NCI-H226 (cell line): Measurements from ENCODE around the gene STAMBPL1.
"Not testable (repeated sequence)": the region's sequence is repeated elsewhere in the genome, so short reads cannot be mapped to it uniquely, and the experiment has no call there.

Experiments
- DNase-seq: peaks from one replicate; pipeline ENCODE4 v3.0.0-alpha.2; 2015

STAMBPL1 gene

DNA sequence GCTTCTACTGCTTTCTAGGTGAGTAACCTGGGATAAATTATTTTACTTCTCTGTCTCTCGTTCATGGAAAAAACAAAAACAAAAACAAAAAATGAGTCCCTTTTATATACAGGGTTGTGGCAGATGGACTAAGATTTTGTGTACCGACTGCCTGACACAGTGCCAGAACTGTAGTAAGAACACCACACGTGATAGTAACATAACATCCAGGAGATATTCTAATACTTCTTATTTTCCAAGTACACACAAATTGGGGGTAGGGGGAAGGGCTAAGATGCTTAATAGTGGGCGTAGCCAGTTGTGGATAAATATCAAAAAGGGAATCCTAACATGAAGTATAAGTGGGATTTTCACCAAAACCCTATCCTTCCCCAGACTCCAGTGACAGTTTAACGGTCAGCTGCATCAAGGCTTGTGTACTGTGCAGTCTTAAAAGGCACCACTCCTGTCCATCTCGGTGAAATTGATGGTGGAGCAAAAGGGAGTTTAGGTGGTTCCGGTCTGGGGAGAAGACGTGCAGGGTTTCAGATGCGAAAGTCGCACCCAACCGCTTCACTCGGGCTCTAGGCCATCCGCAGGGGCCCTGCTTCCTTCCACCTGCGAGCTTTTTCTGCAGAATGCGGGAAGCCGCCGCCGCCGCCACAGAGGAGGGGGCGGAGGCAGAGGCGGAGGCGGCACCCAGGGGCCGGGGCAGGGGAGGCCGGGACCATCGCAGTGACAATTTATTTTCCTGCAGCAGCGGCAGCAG is at the start of gene STAMBPL1:
TSS of gene STAMBPL1 (plus strand) at position 712 of the 748 bp plus-strand sequence. CDS start 21,464 bp downstream, outside the sequence.
- no peak for DNase-seq

DNA sequence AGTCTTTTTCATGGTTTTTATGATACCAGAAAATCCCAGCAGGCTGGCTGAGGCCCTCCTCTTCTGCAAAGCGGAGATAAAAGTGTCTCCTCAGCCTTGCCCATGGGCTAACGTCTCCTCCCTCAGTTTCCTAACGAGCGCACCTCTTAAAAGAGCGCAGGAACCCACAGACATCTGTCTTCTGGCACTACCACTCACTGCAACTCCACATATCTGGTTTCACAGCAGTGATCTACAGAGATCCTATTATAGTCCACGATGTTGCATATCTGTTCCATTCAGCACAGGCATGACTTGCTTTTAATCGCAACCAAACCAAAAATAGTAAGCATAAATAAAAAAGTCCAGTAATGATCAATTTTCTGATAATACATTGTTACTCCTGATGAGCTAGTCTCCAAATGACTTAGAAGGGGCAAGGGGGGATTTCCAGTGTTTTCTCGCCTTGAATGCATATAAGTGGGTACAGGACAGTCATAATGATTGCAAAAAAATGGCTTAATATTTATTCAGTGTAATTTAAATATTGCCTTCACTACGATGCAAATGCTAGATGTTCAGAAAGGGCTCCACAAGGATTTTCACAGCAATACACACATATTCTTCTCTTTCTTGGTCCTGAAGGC is 49.3 kb upstream of the STAMBPL1 start:
- DNase-seq: no peak

DNA sequence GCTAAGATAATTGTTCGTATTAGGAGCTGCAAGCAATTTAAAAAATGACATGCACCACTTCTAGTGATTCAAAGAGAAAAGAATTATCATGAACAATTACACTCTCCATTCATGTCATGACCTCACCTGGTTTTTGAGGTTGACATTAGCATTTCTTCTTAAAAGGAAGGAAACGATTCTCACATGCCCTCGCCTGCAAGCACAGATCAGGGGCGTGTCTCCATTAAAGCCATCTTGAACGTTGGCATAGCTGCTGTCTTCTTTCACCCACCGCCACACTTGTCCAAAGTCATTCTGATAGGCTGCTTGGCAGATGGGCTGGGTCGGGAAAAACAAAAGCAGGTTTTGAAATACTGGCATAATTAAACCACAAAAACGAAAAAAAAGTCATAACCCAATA is 48.3 kb upstream of the STAMBPL1 start:
- no peak for DNase-seq

DNA sequence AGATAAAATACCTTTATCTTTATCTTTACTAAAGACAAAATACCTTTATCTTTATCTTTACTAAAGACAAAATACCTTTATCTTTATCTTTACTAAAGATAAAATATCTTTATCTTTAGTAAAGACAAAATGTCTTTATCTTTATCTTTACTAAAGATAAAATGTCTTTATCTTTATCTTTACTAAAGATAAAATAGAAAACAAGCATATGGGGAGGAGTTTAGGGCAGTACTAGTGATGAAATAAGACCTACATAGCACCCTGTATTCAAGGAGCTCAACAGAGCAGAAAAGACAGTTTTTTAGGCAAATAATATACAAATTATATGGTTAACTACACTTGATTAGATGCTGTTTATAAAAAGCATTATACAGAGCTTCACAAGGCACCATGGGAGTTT is 47.7 kb upstream of the STAMBPL1 start:
- no peak for DNase-seq

DNA sequence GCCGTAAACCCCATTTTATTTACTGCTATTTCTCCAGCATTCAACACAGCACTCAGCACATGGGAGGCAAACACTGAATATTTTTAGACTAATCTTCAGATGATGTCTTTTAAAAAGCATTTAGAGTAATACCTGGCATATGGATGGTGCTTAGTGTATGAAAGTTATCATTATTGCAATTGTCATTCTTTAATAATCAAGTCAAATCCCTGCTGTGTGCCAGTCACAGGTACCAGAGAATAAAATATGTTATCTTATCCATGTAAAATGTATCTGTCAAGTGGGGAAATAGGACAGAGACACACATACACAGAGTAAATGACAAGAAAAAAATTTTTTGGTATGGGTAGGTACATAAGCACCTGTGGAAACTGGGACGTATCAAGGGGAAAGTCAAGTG is 46.9 kb upstream of the STAMBPL1 start:
- DNase-seq: no peak

DNA sequence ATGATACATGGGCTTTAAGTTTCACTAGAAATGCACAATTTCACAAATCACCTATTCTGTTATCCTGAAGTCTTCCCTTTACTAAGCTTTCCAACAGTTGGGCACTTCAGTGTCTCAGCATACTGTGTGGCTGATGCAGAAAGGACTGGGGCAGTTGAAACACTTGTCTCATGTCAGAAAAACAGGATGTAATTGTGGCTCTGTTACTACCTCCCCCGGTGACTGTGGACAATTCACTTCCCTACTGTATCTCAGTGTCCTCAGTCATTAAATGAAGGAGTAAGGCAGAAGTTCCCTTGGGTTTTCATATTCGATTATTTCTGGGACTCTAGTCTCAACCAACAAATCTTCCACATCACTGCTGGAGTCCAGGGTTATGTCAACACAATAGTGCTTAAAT is 46.3 kb upstream of the STAMBPL1 start:
- DNase-seq: no peak

DNA sequence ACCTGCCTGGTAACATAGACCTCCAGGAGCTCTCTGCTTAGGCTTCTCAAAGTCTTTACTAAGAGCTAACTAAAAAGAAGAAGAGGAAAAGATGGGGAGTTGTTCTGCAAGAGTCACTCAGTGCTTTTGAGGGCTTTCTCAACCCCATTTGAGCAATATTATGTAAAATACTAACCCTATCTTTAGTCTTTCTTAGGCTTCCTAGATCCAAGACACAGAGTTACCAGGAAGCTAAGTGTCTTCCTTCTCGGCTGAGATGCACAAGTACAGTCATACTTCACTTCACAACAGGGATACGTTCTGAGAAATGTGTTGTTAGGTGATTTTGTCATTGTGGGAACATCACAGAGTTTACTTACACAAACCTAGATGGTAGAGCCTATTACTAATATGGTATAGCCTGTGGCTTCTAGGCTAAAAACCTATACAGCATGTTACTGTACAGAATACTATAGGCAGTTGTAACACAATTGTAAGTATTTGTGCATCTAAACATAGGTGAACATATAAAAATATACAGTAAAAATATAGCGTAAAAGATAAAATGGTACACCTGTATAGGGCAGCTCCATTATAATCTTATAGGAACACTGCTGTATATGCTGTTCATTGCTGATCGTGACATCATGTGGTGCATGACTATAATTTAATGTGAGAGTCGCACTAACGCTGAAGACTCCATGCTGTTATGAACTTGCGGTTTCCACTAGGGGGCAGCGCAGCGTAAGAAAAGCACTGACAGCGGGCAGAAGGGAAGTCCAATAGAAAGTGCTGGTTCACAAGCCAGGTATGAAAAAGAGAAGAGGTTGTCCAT is 44.7 kb upstream of the STAMBPL1 start:
- peak; percentile 68 for DNase-seq

DNA sequence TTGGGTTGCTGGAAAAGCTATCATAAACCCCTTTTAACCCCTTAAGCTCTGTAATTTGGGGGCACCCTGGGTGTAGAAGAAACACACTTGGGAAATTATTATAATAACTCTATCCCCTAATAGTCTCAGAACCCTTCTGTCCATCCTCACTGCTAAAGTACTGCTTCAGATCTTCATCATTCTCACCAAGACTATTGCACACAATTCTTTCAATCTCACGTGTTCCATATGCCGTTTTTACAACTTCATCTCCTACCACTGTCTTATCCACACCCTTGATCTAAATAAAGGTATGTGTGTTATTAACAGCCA is 44.2 kb upstream of the STAMBPL1 start:
- no peak for DNase-seq

DNA sequence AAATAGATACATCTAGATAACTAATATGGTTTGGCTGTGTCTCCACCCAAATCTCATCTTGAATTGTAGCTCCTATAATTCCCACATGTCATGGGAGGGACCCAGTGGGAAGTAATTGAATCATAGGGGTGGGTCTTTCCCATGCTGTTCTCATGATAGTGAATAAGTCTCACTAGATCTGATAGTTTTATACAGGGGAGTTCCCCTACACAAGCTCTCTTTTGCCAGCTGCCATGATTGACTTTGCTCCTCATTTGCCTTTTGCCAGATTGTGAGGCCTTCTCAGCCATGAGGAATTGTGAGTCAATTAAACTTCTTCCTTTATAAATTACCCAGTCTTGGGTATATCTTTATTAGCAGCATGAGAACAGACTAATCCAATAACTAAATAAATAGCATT is 42.4 kb upstream of the STAMBPL1 start:
- DNase-seq: not testable (repeated sequence)

DNA sequence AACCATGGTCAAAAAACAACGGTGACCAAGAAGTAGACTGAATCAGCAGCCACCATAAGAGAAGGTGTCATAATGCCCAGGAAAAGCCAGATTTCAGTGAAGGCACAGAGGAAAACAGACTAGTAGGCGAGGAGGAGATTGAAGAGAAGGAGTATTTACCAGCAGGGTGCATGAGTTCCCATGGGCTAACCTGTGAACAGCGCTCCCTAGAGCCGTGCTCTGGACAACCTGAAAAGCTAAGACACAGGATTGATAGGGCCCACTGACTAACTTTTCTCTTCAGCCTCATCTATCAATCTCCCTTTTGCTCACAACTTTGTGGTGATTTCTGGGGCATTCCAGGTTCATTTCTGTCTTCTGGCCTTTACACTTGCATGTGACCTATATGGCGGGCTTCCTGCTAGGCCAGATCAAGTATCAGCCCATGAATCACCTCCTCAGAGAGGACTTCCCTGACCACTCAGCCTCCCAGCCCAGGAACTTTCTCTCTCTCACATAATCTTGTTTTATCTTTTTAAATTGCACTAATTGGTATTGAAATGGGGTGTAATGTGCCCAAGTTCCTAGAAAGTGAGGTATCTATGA is 41.2 kb upstream of the STAMBPL1 start:
- DNase-seq: no peak

DNA sequence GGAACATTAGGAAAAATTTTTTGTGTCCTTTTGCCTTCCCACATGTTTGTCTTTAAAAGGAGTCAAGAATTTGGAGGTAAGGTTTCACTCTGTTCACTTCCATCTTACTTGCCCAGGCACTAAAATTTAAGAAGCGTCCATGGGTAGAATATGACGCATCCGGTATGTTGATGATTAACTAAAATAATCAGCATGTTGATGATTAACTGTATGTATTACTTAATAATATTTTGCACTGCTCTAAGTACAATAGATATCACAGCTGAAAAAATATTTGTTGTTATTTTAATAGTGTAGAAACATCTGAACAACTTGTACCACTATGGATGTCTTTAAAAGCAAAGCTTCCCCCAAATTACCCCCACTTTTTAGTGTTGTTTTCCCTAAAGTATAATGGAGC is 39.9 kb upstream of the STAMBPL1 start:
- DNase-seq: no peak

DNA sequence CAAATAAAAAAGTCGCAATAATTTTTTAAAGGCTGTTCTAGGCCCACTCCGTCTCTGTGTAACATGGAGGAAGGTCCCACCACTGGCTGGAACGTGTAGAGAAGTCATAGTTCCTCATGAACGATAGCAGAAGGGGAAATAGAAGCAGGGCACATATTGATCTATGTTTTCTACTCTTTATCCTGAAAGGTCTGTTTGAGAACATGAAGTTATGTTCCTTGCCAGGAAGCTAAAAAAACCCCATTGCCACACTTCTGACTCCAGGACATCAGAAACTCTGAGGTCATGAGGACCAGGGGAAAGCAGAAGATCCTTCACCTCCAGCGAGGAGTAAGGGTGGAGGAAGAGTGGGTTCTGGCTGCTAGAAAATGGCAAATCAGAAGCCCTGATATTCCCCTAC is 39.2 kb upstream of the STAMBPL1 start:
- DNase-seq: no peak

DNA sequence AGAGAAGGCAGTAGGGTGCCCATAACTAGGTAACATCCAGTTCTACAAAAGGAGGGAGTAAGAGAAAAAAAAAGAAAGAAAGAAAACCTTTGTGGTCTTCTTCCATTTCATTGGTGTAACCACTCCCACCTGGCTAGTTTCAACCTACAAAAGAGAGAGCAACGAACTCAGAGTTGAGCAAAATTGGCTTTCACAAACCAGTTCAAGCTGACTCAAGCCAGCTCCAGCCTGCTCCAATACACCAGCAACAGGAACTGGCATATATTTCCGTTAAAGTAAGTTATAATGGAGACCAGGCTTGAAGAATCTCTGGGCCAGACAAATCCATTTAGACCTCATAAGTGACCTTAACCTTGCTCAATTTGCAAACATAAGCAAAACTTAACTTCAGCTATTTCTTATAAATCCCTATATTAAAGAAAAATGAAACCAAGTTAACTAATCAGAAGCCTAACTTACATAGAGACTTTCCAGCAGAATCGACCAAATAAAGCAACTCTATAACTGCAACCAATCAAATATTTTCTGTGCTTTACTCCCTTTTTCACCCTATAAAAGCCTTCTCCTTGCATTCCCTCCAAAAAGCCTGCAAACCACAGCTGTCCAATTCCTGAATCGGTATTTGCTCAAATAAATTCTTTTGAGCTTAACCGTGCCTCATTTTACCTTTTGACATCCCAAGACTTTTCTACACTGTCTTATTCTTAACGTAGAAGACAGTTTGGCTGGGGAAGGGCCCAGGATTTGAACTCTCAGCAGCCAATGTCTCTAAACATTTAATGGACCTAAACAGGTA is 38.5 kb upstream of the STAMBPL1 start:
- no peak for DNase-seq

DNA sequence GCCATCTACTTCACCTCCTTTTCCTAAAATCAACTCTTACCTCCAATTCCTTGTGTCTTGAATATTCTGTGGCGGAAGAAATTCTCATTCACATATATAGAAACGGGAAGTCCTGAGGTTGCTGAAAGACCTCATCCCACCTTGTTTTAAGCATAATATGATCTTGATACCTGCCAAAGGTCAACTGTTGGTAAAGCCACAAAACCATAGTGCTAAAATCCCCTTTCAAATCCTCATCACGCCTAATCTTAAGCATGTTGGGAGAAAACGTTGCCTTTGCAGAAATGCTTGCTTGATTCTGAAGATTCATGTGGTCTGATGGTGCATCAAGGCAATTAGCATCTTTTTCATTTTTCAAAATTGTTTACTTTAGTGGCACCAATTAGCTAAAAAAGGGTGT is 36.9 kb upstream of the STAMBPL1 start:
- no peak for DNase-seq

DNA sequence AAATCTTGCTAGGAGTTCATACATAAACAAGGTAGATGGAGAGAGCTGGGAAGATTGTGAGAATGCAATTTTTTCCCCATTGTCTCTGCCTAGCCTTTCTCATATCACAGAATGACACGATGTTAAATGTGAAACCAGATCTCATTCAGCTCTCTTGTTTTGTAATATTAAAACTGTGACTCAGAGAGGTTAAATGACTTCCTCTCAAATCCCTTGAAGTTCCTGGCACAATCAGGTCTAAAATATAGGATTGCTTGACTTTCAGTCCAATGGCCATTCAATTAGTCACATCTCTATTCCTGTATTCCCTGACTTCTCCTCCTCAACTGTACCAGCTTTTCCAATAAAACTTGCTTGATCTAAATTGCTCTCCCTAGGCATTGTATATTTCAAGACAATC is 31.5 kb upstream of the STAMBPL1 start:
- DNase-seq: peak; percentile 56

DNA sequence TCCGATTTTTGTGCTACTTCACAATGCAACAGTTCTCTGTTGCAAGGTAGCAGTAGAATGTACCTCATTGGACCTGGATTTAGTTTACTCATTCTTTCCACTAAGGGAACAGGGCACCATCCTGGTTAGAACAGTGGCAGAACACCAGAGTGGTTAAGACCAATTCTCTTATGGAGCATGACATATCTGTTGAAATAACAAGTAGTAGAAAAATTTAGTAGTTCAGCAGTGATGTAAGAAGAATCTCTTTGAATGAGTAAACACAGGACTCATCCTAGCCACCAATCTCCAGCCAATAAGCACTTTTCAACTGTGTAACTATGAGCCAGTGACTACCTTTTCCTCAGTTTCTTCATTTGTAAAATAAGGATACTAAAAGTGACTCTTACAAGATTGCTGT is 30.8 kb upstream of the STAMBPL1 start:
- peak; percentile 13 for DNase-seq

DNA sequence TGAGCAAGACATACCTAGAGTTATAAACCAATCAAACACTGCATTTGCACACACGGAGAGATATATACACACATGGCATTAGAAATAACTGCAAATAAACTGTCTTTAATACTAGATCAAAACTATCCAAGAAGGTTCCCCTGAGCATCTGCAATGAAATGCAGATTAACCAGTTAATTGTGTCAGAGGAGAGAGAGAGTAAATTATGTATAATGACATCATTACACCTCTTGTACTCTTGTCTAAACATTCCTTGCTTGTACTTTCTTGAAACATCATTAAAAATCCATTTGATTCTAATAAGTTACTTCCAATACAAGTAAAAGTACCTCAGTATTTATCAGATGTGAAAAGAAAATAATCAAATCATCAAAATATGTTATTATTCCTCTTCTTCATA is 29.3 kb upstream of the STAMBPL1 start:
- no peak for DNase-seq

DNA sequence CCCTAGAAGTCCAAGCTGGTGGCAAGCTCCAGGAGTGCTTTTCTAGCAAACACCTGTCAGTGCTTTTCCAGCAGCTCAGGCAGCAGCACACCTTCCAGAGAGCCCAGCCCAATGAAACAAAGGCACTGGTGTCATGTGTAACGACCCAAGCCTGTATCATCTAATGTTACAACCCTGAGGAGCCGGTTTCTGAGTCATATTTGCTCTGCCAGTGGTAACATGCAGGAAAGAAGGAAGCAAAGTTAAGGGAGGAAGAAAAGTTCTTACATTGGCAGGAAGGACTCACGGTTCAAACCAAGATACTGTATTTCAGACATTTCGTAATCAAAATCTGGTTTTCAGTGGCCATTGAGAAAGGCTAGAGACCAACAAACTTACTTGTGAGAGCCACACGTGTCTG is 28.3 kb upstream of the STAMBPL1 start, which contains the start of gene ANKRD22:
TSS of gene ANKRD22 (minus strand) at position 139 of the 400 bp plus-strand sequence. CDS start 237 bp downstream, outside the sequence.
- peak; percentile 78 for DNase-seq

DNA sequence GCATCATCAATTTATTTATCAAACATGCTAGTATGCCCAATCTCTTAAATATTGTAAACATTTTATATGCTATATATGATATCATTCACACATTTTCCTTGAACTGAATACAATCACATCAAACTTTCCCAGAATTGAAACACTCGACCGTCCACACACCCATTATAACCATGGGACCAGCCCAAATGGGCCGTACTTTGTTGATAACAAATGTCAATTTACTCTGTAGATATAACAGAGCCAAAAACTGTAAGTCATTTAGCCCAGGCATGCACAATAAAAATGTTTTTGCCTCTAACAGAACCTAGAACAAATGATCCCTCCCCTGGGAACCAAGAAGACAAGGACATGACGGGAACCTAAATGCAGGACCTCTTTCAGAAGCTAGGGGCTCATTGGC is 27.7 kb upstream of the STAMBPL1 start:
- no peak for DNase-seq

DNA sequence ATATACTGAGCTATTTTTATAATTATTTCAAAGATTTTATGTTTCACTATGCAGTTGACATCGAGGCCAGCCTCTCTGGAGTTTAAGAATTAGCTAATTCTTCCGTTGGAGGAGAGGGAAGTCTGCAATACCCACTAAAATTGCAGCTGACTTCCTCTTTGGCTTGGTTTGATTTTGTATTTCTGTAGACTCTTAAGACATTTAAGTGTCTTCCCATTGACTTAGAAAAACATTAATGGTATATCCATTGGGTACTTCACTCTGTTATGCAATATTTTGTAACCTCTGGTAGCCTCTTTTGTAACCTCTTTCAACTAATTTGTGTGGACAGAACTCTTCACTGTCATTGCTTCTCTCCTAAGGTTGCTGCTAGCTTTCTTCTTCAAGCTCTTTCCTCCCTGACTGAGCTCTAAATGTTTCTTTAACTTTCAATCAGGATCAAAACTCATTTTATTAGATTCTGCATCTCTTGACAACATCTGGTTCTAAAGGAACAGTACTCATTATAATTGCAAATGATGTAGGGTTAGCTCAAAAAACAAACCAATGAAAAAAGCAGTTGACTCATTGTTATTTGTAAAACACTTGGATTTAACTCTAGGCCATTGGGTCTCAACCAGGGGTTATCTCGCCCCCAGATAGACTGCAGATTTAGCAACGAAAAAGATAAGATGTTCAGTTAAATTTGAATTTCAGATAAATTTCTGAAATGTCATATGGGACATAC is 26.7 kb upstream of the STAMBPL1 start:
- DNase-seq: no peak

DNA sequence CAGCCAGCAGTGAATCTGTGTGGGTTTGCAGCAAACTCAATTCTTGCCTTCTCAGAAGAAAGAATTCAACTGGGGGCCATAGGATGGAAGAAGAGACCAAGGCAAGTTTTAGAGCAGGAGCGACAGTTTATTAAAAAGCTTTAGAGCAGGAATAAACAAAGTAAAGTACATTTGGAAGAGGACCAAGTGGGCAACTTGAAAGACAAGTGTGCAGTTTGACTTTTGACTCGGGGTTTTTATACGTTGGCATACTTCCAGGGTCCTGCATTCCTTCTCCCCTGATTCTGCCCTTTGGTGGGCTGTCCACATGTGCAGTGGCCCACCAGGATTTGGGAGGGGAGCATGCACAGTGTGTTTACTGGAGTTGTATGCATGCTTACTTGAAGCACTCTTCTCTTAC is 25.4 kb upstream of the STAMBPL1 start:
- no peak for DNase-seq

DNA sequence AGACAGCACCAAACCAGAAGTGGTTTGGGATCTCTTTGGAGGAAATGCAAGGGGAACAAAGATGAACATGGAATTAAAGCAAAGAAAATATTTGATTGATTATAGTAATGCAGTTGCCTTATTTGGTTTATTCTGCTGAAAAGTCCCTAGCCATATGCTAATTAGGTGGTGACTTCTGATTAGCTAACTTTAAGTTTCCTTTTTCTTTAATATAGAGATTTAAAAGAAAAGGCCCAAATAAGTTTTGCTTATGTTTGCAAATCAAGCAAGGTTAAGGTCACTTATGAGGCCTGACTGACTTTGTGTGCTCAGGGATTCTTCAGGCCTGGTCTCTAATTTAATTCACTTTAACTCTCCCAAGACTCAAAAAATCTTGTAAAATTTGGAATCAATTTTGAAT is 22.2 kb upstream of the STAMBPL1 start:
- DNase-seq: no peak
